K562 (cell line): ENCODE results near the gene PLXNB2. TPM values are rescaled to one million over a fixed set of nuclear protein-coding genes. Genes with fewer than 3 reads are reported as not detected.

Experiments
- ADNP ChIP-seq: fragments of 200-800 bp; sonication (Bioruptor generic); IDR thresholded peaks from 2 replicates; pipeline ENCODE4 v1.6.1; 2016; ENCODE audit warnings: missing genetic modification characterization, missing compliant biosample characterization
- ATF1 ChIP-seq, 2 experiments: fragments of 450-650 bp in 1 of 2; IDR thresholded peaks; 2 replicates each; pipeline ENCODE4 v1.6.1; 2016; ENCODE audit warnings: missing compliant biosample characterization in 1 of 2, missing genetic modification characterization in 1 of 2
- CTBP1 ChIP-seq: fragments of 450-650 bp; IDR thresholded peaks from 2 replicates; pipeline ENCODE4 v1.6.1; 2016; ENCODE audit warnings: borderline replicate concordance
- DMBX1 ChIP-seq: fragments of 250-450 bp; sonication (Bioruptor Pico); IDR thresholded peaks from 2 replicates; pipeline ENCODE4 v1.8.0; 2022; ENCODE audit warnings: inconsistent platforms, mild to moderate bottlenecking, moderate library complexity, borderline replicate concordance
- ELF2 ChIP-seq: fragments of 250-450 bp; sonication (Bioruptor Pico); IDR thresholded peaks from 2 replicates; pipeline ENCODE4 v1.5.0; 2021; ENCODE audit warnings: mild to moderate bottlenecking
- FOXA3 ChIP-seq, 2 experiments: fragments of 450-650 bp in 1 of 2; sonication (generic) in 1 of 2; formaldehyde crosslinking; IDR thresholded peaks in 1 of 2; conservative IDR thresholded peaks in 1 of 2; 2 replicates each; pipeline versions ENCODE4 v1.4.0 to v1.8.0; 2020 to 2022; ENCODE audit warnings: mild to moderate bottlenecking in 2 of 2, missing genetic modification reagents in 1 of 2
- HMGN3 ChIP-seq: IDR thresholded peaks from 2 replicates; pipeline ENCODE4 v1.6.1; 2011; ENCODE audit warnings: borderline replicate concordance, low read depth, mild to moderate bottlenecking, mixed read lengths, low read length; ENCODE audit not compliant: insufficient read length; ENCODE audit errors: extremely low read depth
- KDM5B ChIP-seq: fragments of 200-600 bp; sonication (generic); IDR thresholded peaks from 2 replicates; pipeline ENCODE4 v1.6.1; 2012; ENCODE audit warnings: low read depth, mild to moderate bottlenecking, moderate library complexity, low read length, control low read depth, inconsistent platforms; ENCODE audit not compliant: insufficient replicate concordance
- NONO ChIP-seq, 2 experiments: fragments of 200-400 bp in 1 of 2; fragments of 450-650 bp in 1 of 2; formaldehyde crosslinking in 1 of 2; IDR thresholded peaks; 2 replicates each; pipeline ENCODE4 v1.6.1; 2017; ENCODE audit warnings: low read depth in 2 of 2, mild to moderate bottlenecking in 2 of 2, moderate library complexity in 2 of 2, low read length in 1 of 2
- NR3C1 ChIP-seq: sonication (generic); formaldehyde crosslinking; IDR thresholded peaks from 2 replicates; pipeline ENCODE4 v1.8.1; 2022; ENCODE audit warnings: missing genetic modification reagents
- PATZ1 ChIP-seq: fragments of 250-450 bp; sonication (Bioruptor Pico); IDR thresholded peaks from 2 replicates; pipeline ENCODE4 v1.5.0; 2020; ENCODE audit warnings: mild to moderate bottlenecking, borderline replicate concordance
- SMAD4 ChIP-seq: fragments of 250-450 bp; sonication (Bioruptor Pico); conservative IDR thresholded peaks from 2 replicates; pipeline ENCODE4 v1.8.0; 2021; ENCODE audit warnings: inconsistent platforms, mild to moderate bottlenecking, moderate library complexity
- TAF1 ChIP-seq: IDR thresholded peaks from 2 replicates; pipeline ENCODE4 v1.6.1; 2011; ENCODE audit warnings: mild to moderate bottlenecking, low read length, moderate library complexity; ENCODE audit not compliant: insufficient read depth, control insufficient read depth, severe bottlenecking; ENCODE audit errors: extremely low read depth
- TFAP4 ChIP-seq: sonication (generic); formaldehyde crosslinking; IDR thresholded peaks from 2 replicates; pipeline ENCODE4 v1.8.0; 2022; ENCODE audit warnings: missing genetic modification reagents, mild to moderate bottlenecking, moderate library complexity, borderline replicate concordance
- ZBTB11 ChIP-seq, 3 experiments: fragments of 200-800 bp in 1 of 3; fragments of 250-450 bp in 1 of 3; fragments of 450-650 bp in 1 of 3; sonication (Bioruptor Pico) in 1 of 3; sonication (Bioruptor generic) in 1 of 3; formaldehyde crosslinking in 1 of 3; IDR thresholded peaks; 2 replicates each; pipeline versions ENCODE4 v1.6.1 to v1.8.0; 2016 to 2022; ENCODE audit warnings: mild to moderate bottlenecking in 2 of 3, missing genetic modification characterization in 2 of 3, missing compliant biosample characterization in 1 of 3, moderate library complexity in 1 of 3
- ZFX ChIP-seq: sonication (generic); formaldehyde crosslinking; IDR thresholded peaks from 2 replicates; pipeline ENCODE4 v1.8.0; 2022; ENCODE audit warnings: mild to moderate bottlenecking, missing genetic modification reagents, moderate library complexity
- ZNF589 ChIP-seq: fragments of 200-800 bp; sonication (Bioruptor generic); IDR thresholded peaks from 2 replicates; pipeline ENCODE4 v1.6.1; 2016; ENCODE audit warnings: low read depth, missing genetic modification characterization, missing compliant biosample characterization
- ZNF780A ChIP-seq: fragments of 250-450 bp; sonication (Bioruptor Pico); IDR thresholded peaks from 2 replicates; pipeline ENCODE4 v1.5.0; 2021; ENCODE audit warnings: mild to moderate bottlenecking
- polyA plus RNA-seq, 8 experiments: library from polyadenylated mRNA; depleted of rRNA in 4 of 8; stranded (reverse) in 5 of 8; unstranded in 3 of 8; fragments of >200 nt; fragmentation: Nextera tagmentation in 2 of 8; fragmentation: Illumina TruSeq in 1 of 8; extraction: Ambion mirVana in 2 of 8; extraction: Trizol in 1 of 8; gene quantifications; 2 replicates each; pipeline versions ENCODE4 v1.2.1 to v1.2.3, GENCODE V29; 2011 to 2014; ENCODE audit warnings: inconsistent platforms in 1 of 8, missing spikeins in 1 of 8
- total RNA-seq, 7 experiments: library from RNA; depleted of rRNA in 6 of 7; stranded (reverse); fragments of >200 nt in 6 of 7; fragmentation: Illumina TruSeq in 2 of 7; extraction: Trizol in 2 of 7; gene quantifications; 2 replicates each; pipeline versions ENCODE4 v1.2.1 to v1.2.3, GENCODE V29; 2011 to 2021; ENCODE audit warnings: low replicate concordance in 1 of 7

PLXNB2 gene
- total and polyA plus RNA-seq, 9 of the 15 experiments (the other 6 are each of a cell fraction or from before 2014, with no cell fraction given), result 0.15 to 45.1 (median 13.6) TPM

- TF ChIP-seq TFAP4 (CRISPR knock-in tag) (peak; percentile 59), PATZ1 (no peak), ZNF780A (CRISPR knock-in tag) (no peak), SMAD4 (CRISPR knock-in tag) (peak; percentile 22; the same call in 1 of the 2 replicates), DMBX1 (CRISPR knock-in tag) (0 out of 2 replicates have a peak, but pooled peaks have one; percentile 38), TAF1 (peak; percentile 65), NONO (IDR thresholded peaks at IDR 0.05; ENCODE audit: low read depth in 2 of 2, low read length in 1 of 2) (peak; percentile 29 to 52; a peak in 2 of 4 replicates), ATF1 (CRISPR knock-in tag; IDR thresholded peaks at IDR 0.05) (no peak), ATF1 (tag; IDR thresholded peaks at IDR 0.05) (peak; percentile 62; the same call in 1 of the 2 replicates), ADNP (no peak), HMGN3 (peak; percentile 69), CTBP1 (peak; percentile 58), KDM5B (peak; percentile 29), NR3C1 (0 out of 2 replicates have a peak, but pooled peaks have one; percentile 68), ZFX (peak; percentile 98), FOXA3 (CRISPR knock-in tag; conservative IDR thresholded peaks at IDR 0.05 in 1 of 2, IDR thresholded peaks at IDR 0.05 in 1 of 2) (peak in 1 of 2 experiments; percentile 53; a peak in 1 of 4 replicates), ZBTB11 (CRISPR knock-in tag; IDR thresholded peaks at IDR 0.05) (peak in 1 of 3 experiments; percentile 75; a peak in 2 of 6 replicates), ZNF589 (CRISPR knock-in tag) (0 out of 2 replicates have a peak, but pooled peaks have one; percentile 21), ELF2 (CRISPR knock-in tag) (peak; percentile 91)
These were observed 19.7 kb upstream of the PLXNB2 start, which contains the start of gene DENND6B (continued) for GRCh38 chr22:50326956-50327710.
